H1 (cell line): ENCODE data around the gene GP1BB. TPM values are rescaled to one million over a fixed set of nuclear protein-coding genes. Genes with fewer than 3 reads are reported as not detected.
A peak's percentile ranks its signal among the peaks of the same experiment; 100 is the strongest.

Experiments used
- CTCF ChIA-PET: fragments of 300-600 bp; sonication (Branson Sonifier 250); formaldehyde crosslinking; loops from one replicate; lab custom pipeline; 2021; ENCODE audit not compliant: partially characterized antibody; lab: Charles Lee
- POLR2A ChIA-PET: fragments of 300-600 bp; sonication (Branson Sonifier 250); formaldehyde crosslinking; loops from one replicate; lab custom pipeline; 2021; ENCODE audit warnings: inconsistent platforms; ENCODE audit not compliant: partially characterized antibody; lab: Charles Lee
- DNase-seq, 2 experiments: peaks; one replicate each; pipeline versions ENCODE4 v3.0.0 to v3.0.0-alpha.2; 2010 to 2022; ENCODE audit warnings: low spot score in 2 of 2, low read depth in 1 of 2, mixed read lengths in 1 of 2
- FAIRE-seq: peaks from 2 replicates; lab custom pipeline; 2011; peaks lifted over from hg19 to GRCh38; lab: Jason Lieb, UNC
- H2AFZ ChIP-seq: 2 replicates; pipeline ENCODE4 v1.8.1; 2012; ENCODE audit warnings: low read length, inconsistent platforms
- H2AK5ac ChIP-seq: 2 replicates; pipeline ENCODE4 v1.6.1; 2013; ENCODE audit warnings: low read depth, low read length
- H2BK120ac ChIP-seq: replicated peaks from 2 replicates; pipeline ENCODE3; 2013; ENCODE audit warnings: low read depth, low read length, inconsistent platforms
- H2BK12ac ChIP-seq: 2 replicates; pipeline ENCODE4 v1.6.1; 2013; ENCODE audit warnings: low read depth, low read length
- H2BK15ac ChIP-seq: 2 replicates; pipeline ENCODE4 v1.6.1; 2013; ENCODE audit warnings: low read length
- H2BK20ac ChIP-seq: 2 replicates; pipeline ENCODE4 v1.6.1; 2013; ENCODE audit warnings: low read length
- H2BK5ac ChIP-seq: 2 replicates; pipeline ENCODE4 v1.6.1; 2013; ENCODE audit warnings: low read depth, low read length
- H3K14ac ChIP-seq: 2 replicates; pipeline ENCODE4 v1.6.1; 2013; ENCODE audit warnings: inconsistent platforms; ENCODE audit not compliant: insufficient read length
- H3K18ac ChIP-seq: 2 replicates; pipeline ENCODE4 v1.6.1; 2013; ENCODE audit warnings: low read length; ENCODE audit errors: extremely low read depth
- H3K23ac ChIP-seq: 2 replicates; pipeline ENCODE4 v1.6.1; 2013; ENCODE audit warnings: inconsistent platforms; ENCODE audit not compliant: insufficient read length
- H3K23me2 ChIP-seq: 2 replicates; pipeline ENCODE4 v1.6.1; 2013; ENCODE audit warnings: low read depth, low read length
- H3K27ac ChIP-seq: 2 replicates; pipeline ENCODE4 v1.6.1; 2011; ENCODE audit warnings: low read depth, low read length, inconsistent platforms
- H3K27me3 ChIP-seq, 4 experiments: replicated peaks in 1 of 4; 1 replicate in 1 of 4; 2 replicates in 3 of 4; pipeline versions ENCODE4 v1.6.1 to v1.8.1; 2011 to 2013; ENCODE audit warnings: low read length in 3 of 4, mild to moderate bottlenecking in 3 of 4, inconsistent platforms in 2 of 4, mixed read lengths in 2 of 4, moderate library complexity in 1 of 4; ENCODE audit not compliant: control insufficient read depth in 3 of 4, insufficient read depth in 3 of 4; ENCODE audit errors: extremely low read depth in 1 of 4
- H3K36me3 ChIP-seq, 4 experiments: 2 replicates each; pipeline versions ENCODE4 v1.6.1 to v1.8.1; 2011 to 2013; ENCODE audit warnings: mild to moderate bottlenecking in 4 of 4, low read length in 3 of 4, moderate library complexity in 2 of 4, control low read depth in 1 of 4, inconsistent platforms in 1 of 4; ENCODE audit not compliant: insufficient read depth in 4 of 4, control insufficient read depth in 2 of 4
- H3K4ac ChIP-seq: replicated peaks from 2 replicates; pipeline ENCODE3; 2013; ENCODE audit warnings: low read length, low read depth, mixed read lengths, inconsistent platforms; ENCODE audit not compliant: insufficient read length
- H3K4me1 ChIP-seq, 4 experiments: replicated peaks in 1 of 4; 1 replicate in 1 of 4; 2 replicates in 3 of 4; pipeline versions ENCODE4 v1.6.1 to v1.8.1; 2011 to 2013; ENCODE audit warnings: low read length in 3 of 4, inconsistent platforms in 2 of 4, mixed read lengths in 1 of 4; ENCODE audit not compliant: insufficient read depth in 4 of 4, control insufficient read depth in 3 of 4
- H3K4me2 ChIP-seq, 2 experiments: 2 replicates each; pipeline versions ENCODE4 v1.6.1 to v1.8.1; 2011 to 2013; ENCODE audit warnings: low read depth in 2 of 2, low read length in 2 of 2, control low read depth in 1 of 2, inconsistent platforms in 1 of 2, mild to moderate bottlenecking in 1 of 2; ENCODE audit not compliant: insufficient read depth in 1 of 2
- H3K4me3 ChIP-seq, 4 experiments: fragments of 200-600, 300-600 bp in 1 of 4; sonication (generic), shearing (Covaris generic), sonication (Bioruptor Twin) in 1 of 4; 2 replicates each; pipeline versions ENCODE4 v1.5.1 to v1.8.1; 2011 to 2016; ENCODE audit warnings: low read length in 4 of 4, low read depth in 3 of 4, control low read depth in 2 of 4, inconsistent platforms in 2 of 4, mild to moderate bottlenecking in 2 of 4, mixed read lengths in 1 of 4, moderate library complexity in 1 of 4; ENCODE audit not compliant: insufficient read depth in 2 of 4; ENCODE audit errors: extremely low read depth in 1 of 4
- H3K56ac ChIP-seq: replicated peaks from 2 replicates; pipeline ENCODE3; 2013; ENCODE audit warnings: low read depth, mild to moderate bottlenecking, mixed read lengths, low read length, inconsistent platforms; ENCODE audit not compliant: insufficient read length
- H3K79me1 ChIP-seq: 2 replicates; pipeline ENCODE4 v1.6.1; 2013; ENCODE audit warnings: low read depth, low read length, control low read depth
- H3K79me2 ChIP-seq, 2 experiments: 2 replicates each; pipeline versions ENCODE4 v1.6.1 to v1.8.1; 2012 to 2013; ENCODE audit warnings: low read length in 2 of 2, mild to moderate bottlenecking in 2 of 2, inconsistent platforms in 1 of 2; ENCODE audit not compliant: insufficient read depth in 2 of 2, control insufficient read depth in 1 of 2
- H3K9ac ChIP-seq, 4 experiments: replicated peaks in 1 of 4; 1 replicate in 1 of 4; 2 replicates in 3 of 4; pipeline versions ENCODE4 v1.6.1 to v1.8.1; 2011 to 2013; ENCODE audit warnings: low read depth in 3 of 4, low read length in 3 of 4, control low read depth in 2 of 4, mild to moderate bottlenecking in 2 of 4, moderate library complexity in 2 of 4, inconsistent platforms in 1 of 4; ENCODE audit errors: extremely low read depth in 1 of 4
- H3K9me3 ChIP-seq, 2 experiments: 2 replicates each; pipeline versions ENCODE4 v1.6.1 to v1.8.1; 2012 to 2013; ENCODE audit warnings: mild to moderate bottlenecking in 2 of 2, moderate library complexity in 2 of 2, control low read depth in 1 of 2, inconsistent platforms in 1 of 2, low read depth in 1 of 2, low read length in 1 of 2, mixed read lengths in 1 of 2; ENCODE audit not compliant: insufficient read depth in 2 of 2
- H4K20me1 ChIP-seq, 2 experiments: replicated peaks in 1 of 2; 2 replicates each; pipeline versions ENCODE3 to v1.8.1; 2011 to 2013; ENCODE audit warnings: inconsistent platforms in 2 of 2, low read length in 2 of 2, mild to moderate bottlenecking in 1 of 2; ENCODE audit not compliant: insufficient read depth in 2 of 2, control insufficient read depth in 1 of 2
- H4K5ac ChIP-seq: 2 replicates; pipeline ENCODE4 v1.6.1; 2013; ENCODE audit warnings: low read length, low read depth, mixed read lengths, inconsistent platforms; ENCODE audit not compliant: insufficient read length
- H4K8ac ChIP-seq: 2 replicates; pipeline ENCODE4 v1.8.0; 2013; ENCODE audit warnings: mild to moderate bottlenecking, moderate library complexity, low read length, inconsistent platforms; ENCODE audit not compliant: insufficient read depth; ENCODE audit errors: extremely low read depth
- H4K91ac ChIP-seq: replicated peaks from 2 replicates; pipeline ENCODE3; 2013; ENCODE audit warnings: low read length, mixed read lengths, inconsistent platforms; ENCODE audit not compliant: insufficient read length
- CREB1 ChIP-seq: IDR thresholded peaks from 2 replicates; pipeline ENCODE4 v1.6.1; 2012; ENCODE audit warnings: inconsistent platforms
- POLR2A ChIP-seq, 2 experiments: IDR thresholded peaks; 1 replicate in 1 of 2; 2 replicates in 1 of 2; pipeline ENCODE4 v1.6.1; 2011; ENCODE audit warnings: low read depth in 2 of 2, low read length in 2 of 2, mild to moderate bottlenecking in 2 of 2; ENCODE audit errors: control extremely low read depth in 1 of 2
- RFX5 ChIP-seq: IDR thresholded peaks from 2 replicates; pipeline ENCODE4 v1.6.1; 2011; ENCODE audit warnings: low read depth, low read length, improper control_type of control experiment, borderline replicate concordance
- SIRT6 ChIP-seq: IDR thresholded peaks from one replicate; pipeline ENCODE4 v1.7.1; 2012; ENCODE audit warnings: low read length, inconsistent platforms
- SRF ChIP-seq: IDR thresholded peaks from 2 replicates; pipeline ENCODE4 v1.6.1; 2011; ENCODE audit warnings: mild to moderate bottlenecking, low read depth, low read length, moderate library complexity
- WGBS, 2 experiments: shearing (Covaris generic) in 1 of 2; methylation state at CpG; one replicate each; pipeline versions ENCODE4 v1.1.6 to v1.1.7; 2013 to 2015; ENCODE audit warnings: low lambda C conversion rate in 2 of 2, mixed read lengths in 2 of 2, inconsistent platforms in 1 of 2, low coverage in 1 of 2, missing lambda C conversion rate in 1 of 2; ENCODE audit not compliant: insufficient replicate concordance in 2 of 2, insufficient coverage in 1 of 2, insufficient read length in 1 of 2; ENCODE audit errors: extremely low coverage in 1 of 2, missing lambda C conversion rate in 1 of 2; 5-methylcytosine and 5-hydroxymethylcytosine counted together
- polyA plus RNA-seq, 7 experiments: library from polyadenylated mRNA; depleted of rRNA in 3 of 7; stranded (reverse) in 5 of 7; unstranded in 2 of 7; fragments of >200 nt in 5 of 7; fragments of 200-250 nt in 2 of 7; gene quantifications; 1 replicate in 5 of 7; 2 replicates in 1 of 7; 4 replicates in 1 of 7; pipeline versions ENCODE4 v1.2.1 to v1.2.3, GENCODE V29; 2011 to 2013; ENCODE audit warnings: missing spikeins in 2 of 7, mixed read lengths in 2 of 7
- total RNA-seq: library from RNA; stranded (reverse); fragmentation: NEBNext Ultra II Directional; extraction: Animal tissue kit (Norgen Biotek cat#: 25700); gene quantifications from 2 replicates; pipeline ENCODE4 v1.2.1, GENCODE V29; 2021

The GP1BB gene
- total and polyA plus RNA-seq, 2 of the 8 experiments (the other 6 are each of a cell fraction or from before 2014, with no cell fraction given), result 0.36 TPM; not detected in 1

GRCh38 chr22:19730198-19730597 is 6.9 kb downstream of the GP1BB start:
- Histone ChIP-seq H3K4ac (no peak overlapping the region), H3K23me2 (no peaks in the 10 kb centered on the region), H2BK5ac (0 out of 2 replicates have a peak overlapping the region, but pooled peaks have one; percentile 60), H3K4me2 (no peak overlapping the region), H3K27me3 (peaks cover 21 to 52% (median 46%) of the 10 kb centered on the region in 4 experiments), H2AFZ (no peak overlapping the region), H3K23ac (no peak overlapping the region), H4K8ac (peak overlapping the region; percentile 82), H3K27ac (no peak overlapping the region), H3K79me2 (no peaks in the 10 kb centered on the region), H2BK12ac (peak overlapping the region; percentile 97; the same call in 1 of the 2 replicates), H4K20me1 (peaks cover 0 to 11% of the 10 kb centered on the region in 2 experiments), H2AK5ac (no peak overlapping the region), H2BK15ac (peak overlapping the region; percentile 99; the same call in 1 of the 2 replicates), H3K56ac (no peak overlapping the region), H4K5ac (peak overlapping the region; percentile 61), H3K79me1 (no peaks in the 10 kb centered on the region), H3K18ac (no peak overlapping the region), H3K14ac (no peak overlapping the region), H2BK20ac (no peak overlapping the region), H4K91ac (peak overlapping the region; percentile 93), H3K4me1 (peaks cover 0 to 4% (median 2%) of the 10 kb centered on the region in 4 experiments; a peak in 2 of 7 replicates), H2BK120ac (no peak overlapping the region), H3K4me3 (no peak overlapping the region), H3K9me3 (no peaks in the 10 kb centered on the region), H3K9ac (no peak overlapping the region), H3K36me3 (no peaks in the 10 kb centered on the region)
- DNase-seq, result peak in 1 of 2 experiments; percentile 54
- TF ChIP-seq RFX5 (no peak), POLR2A (IDR thresholded peaks at IDR 0.05; ENCODE audit: control extremely low read depth in 1 of 2, low read depth in 2 of 2, low read length in 2 of 2) (no peak), SRF (no peak), SIRT6 (no peak), CREB1 (no peak)
- POLR2A ChIA-PET, result interaction anchor here (0.9 to 1.2 kb wide), 2 partner anchors 180 to 223 kb away, joined by 3 read pairs; no protein-coding TSS in a partner anchor
- no peak for FAIRE-seq
- CTCF ChIA-PET, result interaction anchor here (0.6 to 7.0 kb wide), 63 partner anchors 9 to 1950 kb away, joined by 3 to 168 read pairs (median 4); no protein-coding TSS in a partner anchor
- 90% methylated on average over 8 of the region's 8 CpGs; no CpG with 5 or more reads in 1 of the 2 experiments for WGBS, 2 experiments
